ENCODE measurements around the gene ZNF500.

ZNF500 gene

DNA sequence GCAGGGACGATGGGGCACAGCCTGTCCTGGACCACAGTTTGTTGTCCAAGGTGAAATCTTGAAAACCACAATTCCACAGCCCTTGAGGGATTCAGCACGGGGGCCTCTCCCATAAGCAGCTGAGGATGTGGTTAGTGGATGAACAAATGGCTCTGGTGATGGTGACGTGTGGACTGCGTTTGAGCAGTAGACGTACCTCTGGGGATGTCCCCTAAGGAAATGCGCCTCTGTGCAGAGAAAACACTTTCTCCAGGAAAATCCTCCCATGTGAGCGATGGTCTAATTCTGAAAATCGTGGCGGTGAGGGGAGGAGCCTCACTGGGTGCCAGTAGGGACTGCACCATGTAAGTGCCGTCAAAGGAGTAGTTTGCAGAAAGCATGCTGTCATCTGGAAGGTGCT lies 23.9 kb upstream of the ZNF500 start:
- Histone ChIP-seq H3K9me3 (replicated peaks; ENCODE audit: insufficient read depth, low read length) (no peaks in the 10 kb centered on the region), H3K27ac (ENCODE audit: low read length) (no peak overlapping the region), H3K4me1 (ENCODE audit: low read length) (no peaks in the 10 kb centered on the region), H3K36me3 (replicated peaks; ENCODE audit: insufficient read depth, low read length) (no peaks in the 10 kb centered on the region), H3K9ac (ENCODE audit: low read length) (no peak overlapping the region), H3K4me3 (ENCODE audit: low read length) (no peak overlapping the region), H3K9me2 (replicated peaks; ENCODE audit: insufficient read depth, low read length) (no peaks in the 10 kb centered on the region), H3K4me2 (ENCODE audit: low read depth, low read length) (no peak overlapping the region), H3K79me2 (ENCODE audit: low read length) (no peaks in the 10 kb centered on the region), H4K20me1 (ENCODE audit: insufficient read depth, low read length) (no peaks in the 10 kb centered on the region), H2AFZ (ENCODE audit: low read length) (no peak overlapping the region), H3F3A (ENCODE audit: insufficient read depth, low read length) (no peaks in the 10 kb centered on the region), H3K27me3 (replicated peaks; ENCODE audit: insufficient read depth, low read length) (no peaks in the 10 kb centered on the region)
- no peak for DNase-seq
- no peak for TF ChIP-seq EZH2 (optimal IDR thresholded peaks at IDR 0.05; ENCODE audit: low read depth, low read length)
- TF ChIP-seq EZH2phosphoT487 (IDR thresholded peaks at IDR 0.05; ENCODE audit: low read length) = no peak
- TF ChIP-seq, protein P1, sequence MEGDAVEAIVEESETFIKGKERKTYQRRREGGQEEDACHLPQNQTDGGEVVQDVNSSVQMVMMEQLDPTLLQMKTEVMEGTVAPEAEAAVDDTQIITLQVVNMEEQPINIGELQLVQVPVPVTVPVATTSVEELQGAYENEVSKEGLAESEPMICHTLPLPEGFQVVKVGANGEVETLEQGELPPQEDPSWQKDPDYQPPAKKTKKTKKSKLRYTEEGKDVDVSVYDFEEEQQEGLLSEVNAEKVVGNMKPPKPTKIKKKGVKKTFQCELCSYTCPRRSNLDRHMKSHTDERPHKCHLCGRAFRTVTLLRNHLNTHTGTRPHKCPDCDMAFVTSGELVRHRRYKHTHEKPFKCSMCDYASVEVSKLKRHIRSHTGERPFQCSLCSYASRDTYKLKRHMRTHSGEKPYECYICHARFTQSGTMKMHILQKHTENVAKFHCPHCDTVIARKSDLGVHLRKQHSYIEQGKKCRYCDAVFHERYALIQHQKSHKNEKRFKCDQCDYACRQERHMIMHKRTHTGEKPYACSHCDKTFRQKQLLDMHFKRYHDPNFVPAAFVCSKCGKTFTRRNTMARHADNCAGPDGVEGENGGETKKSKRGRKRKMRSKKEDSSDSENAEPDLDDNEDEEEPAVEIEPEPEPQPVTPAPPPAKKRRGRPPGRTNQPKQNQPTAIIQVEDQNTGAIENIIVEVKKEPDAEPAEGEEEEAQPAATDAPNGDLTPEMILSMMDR (IDR thresholded peaks at IDR 0.05; ENCODE audit: low read length) = no peak

DNA sequence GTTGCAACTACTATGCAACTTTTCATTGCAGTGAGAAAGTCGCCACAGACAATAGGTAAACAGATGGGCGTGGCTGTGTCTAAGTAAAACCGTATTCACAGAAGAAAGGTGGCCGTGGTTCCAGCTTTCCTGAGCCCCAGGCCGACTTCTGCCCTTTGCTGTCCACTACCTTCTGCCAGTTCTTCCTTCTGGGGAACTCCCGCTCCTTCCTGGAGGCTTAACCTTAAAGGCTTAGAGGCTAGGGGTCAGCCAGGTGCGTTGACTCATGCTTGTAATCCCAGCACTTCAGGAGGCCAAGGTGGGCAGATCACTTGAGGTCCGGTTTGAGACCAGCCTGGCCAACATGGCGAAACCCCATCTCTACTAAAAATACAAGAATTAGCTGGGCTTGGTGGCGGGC lies 23.3 kb upstream of the ZNF500 start:
- Histone ChIP-seq H3K4me3 (ENCODE audit: low read length) (no peak overlapping the region), H3K4me1 (ENCODE audit: low read length) (no peaks in the 10 kb centered on the region), H3K36me3 (replicated peaks; ENCODE audit: insufficient read depth, low read length) (no peaks in the 10 kb centered on the region), H3K79me2 (ENCODE audit: low read length) (no peaks in the 10 kb centered on the region), H2AFZ (ENCODE audit: low read length) (no peak overlapping the region), H3K9ac (ENCODE audit: low read length) (no peak overlapping the region), H3F3A (ENCODE audit: insufficient read depth, low read length) (no peaks in the 10 kb centered on the region), H3K4me2 (ENCODE audit: low read depth, low read length) (no peak overlapping the region), H3K9me2 (replicated peaks; ENCODE audit: insufficient read depth, low read length) (no peaks in the 10 kb centered on the region), H3K27ac (ENCODE audit: low read length) (no peak overlapping the region), H3K9me3 (replicated peaks; ENCODE audit: insufficient read depth, low read length) (no peaks in the 10 kb centered on the region), H3K27me3 (replicated peaks; ENCODE audit: insufficient read depth, low read length) (no peaks in the 10 kb centered on the region), H4K20me1 (ENCODE audit: insufficient read depth, low read length) (no peaks in the 10 kb centered on the region)
- DNase-seq = no peak
- TF ChIP-seq, protein P1 (IDR thresholded peaks at IDR 0.05; ENCODE audit: low read length) = no peak
- TF ChIP-seq EZH2 (optimal IDR thresholded peaks at IDR 0.05; ENCODE audit: low read depth, low read length) = no peak
- no peak for TF ChIP-seq EZH2phosphoT487 (IDR thresholded peaks at IDR 0.05; ENCODE audit: low read length)

DNA sequence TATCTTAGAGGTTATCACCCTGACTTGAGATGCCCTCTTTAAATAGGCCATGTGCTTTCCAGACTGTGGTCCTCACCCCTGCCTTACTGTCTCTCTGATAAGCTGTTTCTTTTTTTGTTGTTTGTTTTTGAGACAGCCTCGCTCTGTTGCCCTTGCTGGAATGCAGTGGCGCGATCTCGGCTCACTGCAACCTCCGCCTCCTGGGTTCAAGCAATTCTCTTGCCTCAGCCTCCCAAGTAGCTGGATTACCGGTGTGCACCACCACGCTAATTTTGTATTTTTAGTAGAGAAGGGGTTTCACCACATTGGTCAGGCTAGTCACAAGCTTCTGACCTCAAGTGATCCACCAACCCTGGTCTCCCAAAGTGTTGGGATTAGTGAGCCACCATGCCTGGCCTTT lies 21.9 kb upstream of the ZNF500 start:
- no peak overlapping the region for H3K4me3 ChIP-seq (ENCODE audit: low read length)
- no peak overlapping the region for H3K4me2 ChIP-seq (ENCODE audit: low read depth, low read length)
- DNase-seq = no peak
- H3F3A ChIP-seq (ENCODE audit: insufficient read depth, low read length) = no peaks in the 10 kb centered on the region
- H3K36me3 ChIP-seq (replicated peaks; ENCODE audit: insufficient read depth, low read length) = no peaks in the 10 kb centered on the region
- H3K27ac ChIP-seq (ENCODE audit: low read length) = no peak overlapping the region
- H3K4me1 ChIP-seq (ENCODE audit: low read length) = no peaks in the 10 kb centered on the region
- no peak overlapping the region for H3K9ac ChIP-seq (ENCODE audit: low read length)
- H3K79me2 ChIP-seq (ENCODE audit: low read length) = no peaks in the 10 kb centered on the region
- H4K20me1 ChIP-seq (ENCODE audit: insufficient read depth, low read length) = no peaks in the 10 kb centered on the region
- no peak overlapping the region for H2AFZ ChIP-seq (ENCODE audit: low read length)
- H3K27me3 ChIP-seq (replicated peaks; ENCODE audit: insufficient read depth, low read length) = no peaks in the 10 kb centered on the region
- TF ChIP-seq EZH2 (optimal IDR thresholded peaks at IDR 0.05; ENCODE audit: low read depth, low read length) (no peak), EZH2phosphoT487 (IDR thresholded peaks at IDR 0.05; ENCODE audit: low read length) (no peak)
- TF ChIP-seq, protein P1 (IDR thresholded peaks at IDR 0.05; ENCODE audit: low read length) = no peak
- no peaks in the 10 kb centered on the region for H3K9me2 ChIP-seq (replicated peaks; ENCODE audit: insufficient read depth, low read length)
- H3K9me3 ChIP-seq (replicated peaks; ENCODE audit: insufficient read depth, low read length) = no peaks in the 10 kb centered on the region

Measured in MM.1S (cell line).